Gastroesophageal sphincter (tissue), 4 donors: Measurements from ENCODE around the gene ZNF512B. TPM values are rescaled to one million over a fixed set of nuclear protein-coding genes. Genes with fewer than 3 reads are reported as not detected.

Experiments used
- ATAC-seq: fragments of 150-250 bp; one replicate; pipeline ENCODE4 v1.9.1; 2016; ENCODE audit warnings: mild to moderate bottlenecking, moderate library complexity
- H3K27ac ChIP-seq, 4 donors: fragments of 200-600 bp; sonication (generic) in 3 of 4; 1 replicate in 3 of 4; 2 replicates in 1 of 4; pipeline ENCODE4 v1.5.1; 2016 to 2019
- H3K27me3 ChIP-seq: fragments of 200-600 bp; sonication (generic); one replicate; pipeline ENCODE4 v1.5.1; 2019
- H3K36me3 ChIP-seq, 2 donors: fragments of 200-600 bp; sonication (generic); one replicate each; pipeline ENCODE4 v1.5.1; 2019; ENCODE audit warnings: control low read depth in 1 of 2
- H3K4me1 ChIP-seq, 3 donors: fragments of 200-600 bp; sonication (generic); 1 replicate in 2 of 3; 2 replicates in 1 of 3; pipeline ENCODE4 v1.5.1; 2016 to 2019; ENCODE audit warnings: control low read depth in 2 of 3
- H3K4me3 ChIP-seq, 2 donors: fragments of 200-600 bp; sonication (generic); one replicate each; pipeline ENCODE4 v1.5.1; 2019; ENCODE audit warnings: mild to moderate bottlenecking in 1 of 2, moderate library complexity in 1 of 2
- H3K9me3 ChIP-seq, 3 donors: fragments of 200-600 bp; sonication (generic); one replicate each; pipeline ENCODE4 v1.5.1; 2017 to 2019; ENCODE audit warnings: control low read depth in 2 of 3
- CTCF ChIP-seq, 4 experiments: fragments of 200-600 bp in 2 of 4; fragments of 450-650 bp in 2 of 4; sonication (generic) in 1 of 4; IDR thresholded peaks; one replicate each; pipeline ENCODE4 v1.5.1; 2017 to 2019; ENCODE audit warnings: antibody characterized with exemption in 4 of 4, mild to moderate bottlenecking in 2 of 4, moderate library complexity in 2 of 4
- EP300 ChIP-seq: sonication (generic); formaldehyde crosslinking; IDR thresholded peaks from one replicate; pipeline ENCODE4 v1.6.1; 2017; ENCODE audit warnings: antibody characterized with exemption, mild to moderate bottlenecking
- POLR2A ChIP-seq, 2 donors: fragments of 450-650 bp; IDR thresholded peaks; one replicate each; pipeline ENCODE4 v1.6.1; 2017; ENCODE audit warnings: antibody characterized with exemption in 2 of 2, mild to moderate bottlenecking in 2 of 2, moderate library complexity in 1 of 2
- POLR2AphosphoS5 ChIP-seq: sonication (generic); formaldehyde crosslinking; IDR thresholded peaks from one replicate; pipeline ENCODE4 v1.6.1; 2017; ENCODE audit warnings: antibody characterized with exemption
- WGBS, 2 donors: methylation state at CpG; one replicate each; pipeline ENCODE4 v1.1.5; 2018; ENCODE audit warnings: low coverage in 1 of 2; 5-methylcytosine and 5-hydroxymethylcytosine counted together
- total RNA-seq, 4 donors: library from RNA; depleted of rRNA; stranded (reverse); fragments of >200 nt; gene quantifications; one replicate each; pipeline ENCODE4 v1.1.0, GENCODE V29; 2016

The ZNF512B gene
- total RNA-seq, 4 donors from 2014 or later, result 9.0 to 13.8 (median 10.0) TPM

- TF ChIP-seq POLR2AphosphoS5 (no peak), POLR2A (IDR thresholded peaks at IDR 0.05) (no peak), EP300 (no peak), CTCF (IDR thresholded peaks at IDR 0.05) (no peak)
- no peaks in the 10 kb centered on the region for H3K36me3 ChIP-seq
- H3K27me3 ChIP-seq, result no peaks in the 10 kb centered on the region
- no peaks in the 10 kb centered on the region for H3K9me3 ChIP-seq
- WGBS, 2 donors, result 81% methylated on average over 11 of the region's 14 CpGs; no CpG with 5 or more reads in 1 of the 2 donors
- no peak overlapping the region for H3K4me3 ChIP-seq
- peak overlapping the region in 3 of 4 donors; percentile 95 to 97 (median 95) for H3K27ac ChIP-seq
- peaks cover 2 to 92% (median 75%) of the 10 kb centered on the region in 3 donors for H3K4me1 ChIP-seq
- ATAC-seq, result no peak
Observed at GRCh38 chr20:63952769-63953168, 17.0 kb downstream of the ZNF512B start.

DNA sequence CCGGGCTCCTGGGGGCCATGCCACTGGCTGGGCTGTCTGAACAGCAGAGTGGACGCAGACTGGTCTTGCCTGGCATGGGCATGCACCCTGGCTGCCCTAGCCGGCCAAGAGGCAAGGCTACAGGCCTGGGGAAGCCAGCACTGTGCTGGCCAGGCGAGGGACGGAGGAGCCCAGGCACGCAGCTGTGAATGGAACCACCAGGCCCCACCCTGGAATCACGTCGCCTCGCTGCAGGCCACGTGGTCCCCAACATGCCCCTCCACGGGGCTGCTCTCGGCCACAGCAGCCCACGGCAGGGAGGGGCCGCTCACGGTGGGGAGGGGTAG lies 17.6 kb downstream of the ZNF512B start:
- Histone ChIP-seq H3K36me3 (no peaks in the 10 kb centered on the region), H3K27ac (peak overlapping the region in 3 of 4 donors; percentile 95 to 97 (median 95)), H3K4me3 (no peak overlapping the region), H3K9me3 (no peaks in the 10 kb centered on the region), H3K4me1 (peaks cover 2 to 92% (median 75%) of the 10 kb centered on the region in 3 donors), H3K27me3 (no peaks in the 10 kb centered on the region)
- TF ChIP-seq POLR2AphosphoS5 (no peak), EP300 (no peak)
- no CpG with 5 or more reads among the region's 15 CpGs for WGBS, 2 donors
- ATAC-seq, result no peak

DNA sequence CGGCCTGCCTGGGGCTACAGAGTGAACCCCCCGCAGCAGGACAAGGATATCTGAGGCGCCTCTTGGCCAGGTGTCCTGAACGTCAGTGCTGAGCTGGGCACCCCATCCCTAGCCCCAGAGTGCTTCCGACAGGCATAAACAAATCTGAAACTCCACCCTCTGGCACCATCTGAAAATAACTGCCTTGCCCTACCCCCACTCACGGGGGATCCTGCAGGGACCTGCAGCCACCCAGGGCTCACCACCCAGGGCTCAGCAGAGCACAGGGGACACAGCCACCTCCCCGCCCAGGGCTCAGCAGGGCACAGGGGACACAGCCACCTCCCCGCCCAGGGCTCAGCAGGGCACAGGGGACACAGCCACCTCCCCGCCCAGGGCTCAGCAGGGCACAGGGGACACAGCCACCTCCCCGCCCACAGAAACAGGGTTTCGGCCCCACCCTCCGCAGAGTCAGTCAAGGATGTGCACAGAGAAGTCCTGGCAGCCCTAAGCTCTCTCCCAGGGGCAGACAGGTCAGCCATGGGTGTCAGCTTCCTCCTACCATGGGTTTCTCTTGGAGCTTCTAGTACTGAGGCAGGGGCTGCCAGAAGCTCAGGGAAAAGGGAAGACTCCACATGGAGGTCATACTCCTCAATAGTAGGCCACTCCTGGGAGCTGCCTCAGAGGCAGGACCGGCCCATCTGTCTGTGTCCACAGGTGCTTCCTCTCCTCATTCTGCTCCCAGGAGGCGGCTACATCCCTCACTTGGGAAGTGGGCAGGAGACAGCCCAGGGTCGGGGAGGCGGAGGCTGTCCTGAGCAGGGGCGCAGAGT lies 18.1 kb downstream of the ZNF512B start:
- Histone ChIP-seq H3K36me3 (no peaks in the 10 kb centered on the region), H3K4me3 (peak overlapping the region in 1 of 2 donors; percentile 37), H3K4me1 (peaks cover 2 to 92% (median 72%) of the 10 kb centered on the region in 3 donors), H3K27ac (peak overlapping the region in 3 of 4 donors; percentile 95 to 97 (median 95)), H3K27me3 (no peaks in the 10 kb centered on the region), H3K9me3 (no peaks in the 10 kb centered on the region)
- 17% methylated on average over 1 of the region's 17 CpGs; no CpG with 5 or more reads in 1 of the 2 donors for WGBS, 2 donors
- ATAC-seq, result no peak
- no peak for TF ChIP-seq CTCF (IDR thresholded peaks at IDR 0.05)
- TF ChIP-seq POLR2A (IDR thresholded peaks at IDR 0.05), result no peak
- no peak for TF ChIP-seq POLR2AphosphoS5
- TF ChIP-seq EP300, result no peak

- H3K4me3 ChIP-seq, result peak overlapping the region in 1 of 2 donors; percentile 37
- peaks cover 2 to 96% (median 72%) of the 10 kb centered on the region in 3 donors for H3K4me1 ChIP-seq
- H3K27ac ChIP-seq, result peak overlapping the region; percentile 81 to 97 (median 95)
- WGBS, 2 donors, result no CpG with 5 or more reads among the region's 20 CpGs
- H3K27me3 ChIP-seq, result no peaks in the 10 kb centered on the region
- ATAC-seq, result no peak
- no peaks in the 10 kb centered on the region for H3K9me3 ChIP-seq
- peaks cover 0 to 7% of the 10 kb centered on the region in 2 donors for H3K36me3 ChIP-seq
- TF ChIP-seq EP300 (no peak), CTCF (IDR thresholded peaks at IDR 0.05) (no peak), POLR2AphosphoS5 (no peak), POLR2A (IDR thresholded peaks at IDR 0.05) (no peak)
Observed at GRCh38 chr20:63950701-63951397, 18.9 kb downstream of the ZNF512B start.

DNA sequence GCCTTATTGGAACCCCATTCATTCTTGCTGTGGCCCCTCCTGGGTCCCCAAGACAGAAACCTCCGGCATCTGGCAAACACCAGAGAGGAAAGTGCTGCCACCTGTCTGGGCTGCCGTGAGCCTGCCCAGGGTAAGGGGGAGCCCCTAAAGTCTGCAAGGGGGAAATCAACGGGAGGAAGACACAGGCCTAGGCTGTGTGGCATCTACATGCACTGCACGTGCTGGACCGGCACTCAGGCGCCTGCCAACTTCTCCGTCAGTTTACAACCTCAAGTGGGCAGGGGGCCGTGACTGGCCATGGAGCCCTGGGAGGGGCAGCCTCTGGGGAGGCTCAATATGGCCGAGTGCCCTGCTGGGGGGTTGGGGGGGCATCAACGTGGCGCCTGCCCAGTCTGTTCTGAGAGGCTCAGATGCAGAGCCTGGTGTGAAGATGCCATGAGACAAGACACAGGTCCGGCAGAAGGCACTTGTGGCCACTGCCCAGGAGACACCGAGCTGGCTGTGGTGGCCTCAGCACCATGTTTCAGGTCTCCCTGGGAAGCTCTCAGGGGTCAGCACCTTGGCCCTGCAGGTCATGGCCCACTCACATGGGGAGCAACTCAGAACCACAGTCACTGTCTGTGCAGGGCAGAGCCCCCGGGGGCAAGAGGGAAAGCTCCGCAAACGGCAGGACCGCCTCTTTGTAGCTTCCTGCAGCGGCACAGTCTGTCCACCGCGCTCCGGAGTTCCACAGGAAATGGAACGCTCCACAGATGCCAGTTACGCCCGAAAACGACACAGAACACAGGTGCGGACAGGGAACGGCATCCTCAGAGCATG lies 21.9 kb downstream of the ZNF512B start:
- Histone ChIP-seq H3K4me3 (no peak overlapping the region), H3K27me3 (no peaks in the 10 kb centered on the region), H3K27ac (peak overlapping the region in 3 of 4 donors; percentile 95 to 97 (median 95)), H3K36me3 (peaks cover 0 to 37% of the 10 kb centered on the region in 2 donors), H3K9me3 (no peaks in the 10 kb centered on the region), H3K4me1 (peaks cover 2 to 84% (median 54%) of the 10 kb centered on the region in 3 donors)
- no peak for TF ChIP-seq POLR2AphosphoS5
- no peak for TF ChIP-seq EP300
- TF ChIP-seq POLR2A (IDR thresholded peaks at IDR 0.05), result no peak
- TF ChIP-seq CTCF (IDR thresholded peaks at IDR 0.05), result no peak
- ATAC-seq, result peak; percentile 2
- 0 to 10% methylated on average over 2 to 4 of the region's 27 CpGs for WGBS, 2 donors
